CD8-positive, alpha-beta memory T cell (primary cell): ENCODE results near the gene NARS2. TPM values are rescaled to one million over a fixed set of nuclear protein-coding genes. Genes with fewer than 3 reads are reported as not detected.
"Not testable (repeated sequence)": the region's sequence is repeated elsewhere in the genome, so short reads cannot be mapped to it uniquely, and the experiment has no call there.

Experiments used
- CTCF ChIA-PET: fragments of 350-600 bp; sonication (Branson Sonifier 250); formaldehyde crosslinking; loops from one replicate; lab custom pipeline; 2021; ENCODE audit warnings: antibody characterized with exemption; lab: Charles Lee
- POLR2A ChIA-PET: fragments of 350-600 bp; sonication (Branson Sonifier 250); formaldehyde crosslinking; loops from one replicate; lab custom pipeline; 2021; ENCODE audit warnings: antibody characterized with exemption; lab: Charles Lee
- DNase-seq, 5 donors: peaks; one replicate each; pipeline versions ENCODE4 v3.0.0 to v3.0.0-alpha.2; 2020 to 2022; ENCODE audit warnings: mixed read lengths in 1 of 5
- H3K27ac ChIP-seq: one replicate; pipeline ENCODE4 v1.7.0; 2013; ENCODE audit warnings: low read depth, mild to moderate bottlenecking, low read length, moderate library complexity
- H3K27me3 ChIP-seq: 2 replicates; pipeline ENCODE4 v1.7.0; 2013; ENCODE audit warnings: low read length, mild to moderate bottlenecking; ENCODE audit not compliant: insufficient read depth, poor library complexity, severe bottlenecking
- H3K36me3 ChIP-seq: 2 replicates; pipeline ENCODE4 v1.7.0; 2013; ENCODE audit warnings: mild to moderate bottlenecking, low read length, moderate library complexity; ENCODE audit not compliant: insufficient read depth
- H3K4me1 ChIP-seq: 2 replicates; pipeline ENCODE4 v1.7.0; 2013; ENCODE audit warnings: mild to moderate bottlenecking, low read length, moderate library complexity; ENCODE audit not compliant: insufficient read depth
- H3K4me3 ChIP-seq: 2 replicates; pipeline ENCODE4 v1.7.0; 2013; ENCODE audit warnings: mild to moderate bottlenecking, low read length
- H3K9me3 ChIP-seq: 2 replicates; pipeline ENCODE4 v1.7.0; 2013; ENCODE audit warnings: mild to moderate bottlenecking, low read length
- H3K27ac Mint-ChIP-seq, 8 donors: one replicate each; pipeline ENCODE4 v1.8.0; 2020 to 2021; ENCODE audit warnings: mixed read lengths in 8 of 8, mild to moderate bottlenecking in 6 of 8, inconsistent platforms in 3 of 8, moderate library complexity in 3 of 8
- H3K27me3 Mint-ChIP-seq, 2 donors: one replicate each; pipeline ENCODE4 v1.8.0; 2020 to 2021; ENCODE audit warnings: mixed read lengths in 2 of 2, mild to moderate bottlenecking in 1 of 2, moderate library complexity in 1 of 2
- H3K36me3 Mint-ChIP-seq, 3 donors: one replicate each; pipeline ENCODE4 v1.8.0; 2020 to 2021; ENCODE audit warnings: mixed read lengths in 3 of 3, inconsistent platforms in 1 of 3, mild to moderate bottlenecking in 1 of 3
- H3K4me1 Mint-ChIP-seq, 3 donors: one replicate each; pipeline ENCODE4 v1.8.0; 2020 to 2021; ENCODE audit warnings: mixed read lengths in 3 of 3, inconsistent platforms in 1 of 3, mild to moderate bottlenecking in 1 of 3
- H3K4me3 Mint-ChIP-seq, 7 donors: one replicate each; pipeline ENCODE4 v1.8.0; 2020 to 2021; ENCODE audit warnings: mixed read lengths in 7 of 7, mild to moderate bottlenecking in 6 of 7, moderate library complexity in 4 of 7, inconsistent platforms in 2 of 7
- H3K9me3 Mint-ChIP-seq, 5 donors: one replicate each; pipeline ENCODE4 v1.8.0; 2020 to 2022; ENCODE audit warnings: mixed read lengths in 5 of 5, mild to moderate bottlenecking in 3 of 5, moderate library complexity in 2 of 5, inconsistent platforms in 1 of 5
- polyA plus RNA-seq: library from polyadenylated mRNA; unstranded; fragments of 300-500 nt; fragmentation: Illumina TruSeq; gene quantifications from one replicate; pipeline ENCODE4 v1.2.3, GENCODE V29; 2021
- total RNA-seq, 2 experiments: library from RNA; stranded (reverse); gene quantifications; one replicate each; pipeline ENCODE4 v1.2.3, GENCODE V29; 2021

The NARS2 gene
- total and polyA plus RNA-seq, 3 experiments from 2014 or later: 14.5 to 24.5 (median 23.9) TPM

GRCh38 chr11:78607696-78608095 lies 33.0 kb upstream of the NARS2 start:
- POLR2A ChIA-PET: no interaction called here
- CTCF ChIA-PET: no interaction called here
- no peaks in the 10 kb centered on the region for H3K9me3 ChIP-seq

GRCh38 chr11:78606667-78607066 lies 32.0 kb upstream of the NARS2 start:
- no peaks in the 10 kb centered on the region for H3K9me3 Mint-ChIP-seq

More at GRCh38 chr11:78607696-78608095, 33.0 kb upstream of the NARS2 start:
- Mint-ChIP-seq H3K36me3 (no peaks in the 10 kb centered on the region), H3K27ac (no peak overlapping the region), H3K9me3 (no peaks in the 10 kb centered on the region), H3K4me1 (no peaks in the 10 kb centered on the region), H3K27me3 (peaks cover 4 to 23% of the 10 kb centered on the region in 2 donors), H3K4me3 (no peak overlapping the region)
- Histone ChIP-seq H3K4me3 (no peak overlapping the region), H3K27me3 (peaks cover 3% of the 10 kb centered on the region), H3K4me1 (no peaks in the 10 kb centered on the region), H3K36me3 (no peaks in the 10 kb centered on the region), H3K27ac (no peak overlapping the region)
- no peak for DNase-seq

GRCh38 chr11:78605296-78605695 lies 30.6 kb upstream of the NARS2 start:
- POLR2A ChIA-PET: no interaction called here
- H3K36me3 Mint-ChIP-seq: no peaks in the 10 kb centered on the region
- Histone ChIP-seq H3K27ac (no peak overlapping the region), H3K36me3 (no peaks in the 10 kb centered on the region), H3K9me3 (no peaks in the 10 kb centered on the region), H3K4me3 (no peak overlapping the region), H3K27me3 (peaks cover 3% of the 10 kb centered on the region), H3K4me1 (no peaks in the 10 kb centered on the region)
- CTCF ChIA-PET: no interaction called here
- H3K4me1 Mint-ChIP-seq: no peaks in the 10 kb centered on the region
- peaks cover 9 to 44% of the 10 kb centered on the region in 2 donors for H3K27me3 Mint-ChIP-seq
- H3K27ac Mint-ChIP-seq: no peak overlapping the region
- H3K9me3 Mint-ChIP-seq: no peaks in the 10 kb centered on the region
- no peak overlapping the region for H3K4me3 Mint-ChIP-seq
- no peak for DNase-seq

More at GRCh38 chr11:78606667-78607066, 32.0 kb upstream of the NARS2 start:
- no peak overlapping the region for H3K4me3 Mint-ChIP-seq
- Histone ChIP-seq H3K36me3 (no peaks in the 10 kb centered on the region), H3K4me1 (no peaks in the 10 kb centered on the region), H3K4me3 (no peak overlapping the region), H3K27ac (no peak overlapping the region), H3K27me3 (peaks cover 3% of the 10 kb centered on the region), H3K9me3 (no peaks in the 10 kb centered on the region)
- H3K36me3 Mint-ChIP-seq: no peaks in the 10 kb centered on the region
- no peak overlapping the region for H3K27ac Mint-ChIP-seq
- CTCF ChIA-PET: no interaction called here
- POLR2A ChIA-PET: no interaction called here
- peaks cover 6 to 30% of the 10 kb centered on the region in 2 donors for H3K27me3 Mint-ChIP-seq
- H3K4me1 Mint-ChIP-seq: no peaks in the 10 kb centered on the region
- no peak for DNase-seq

- H3K36me3 Mint-ChIP-seq: no peaks in the 10 kb centered on the region
- CTCF ChIA-PET: no interaction called here
- H3K4me3 ChIP-seq: no peak overlapping the region
- H3K4me3 Mint-ChIP-seq: no peak overlapping the region
- no peaks in the 10 kb centered on the region for H3K4me1 ChIP-seq
- no peaks in the 10 kb centered on the region for H3K9me3 ChIP-seq
- no peaks in the 10 kb centered on the region for H3K9me3 Mint-ChIP-seq
- no peak overlapping the region for H3K27ac ChIP-seq
- no peaks in the 10 kb centered on the region for H3K36me3 ChIP-seq
- H3K27me3 ChIP-seq: peaks cover 3% of the 10 kb centered on the region
- POLR2A ChIA-PET: no interaction called here
- H3K27me3 Mint-ChIP-seq: peaks cover 22 to 52% of the 10 kb centered on the region in 2 donors
- no peaks in the 10 kb centered on the region for H3K4me1 Mint-ChIP-seq
- H3K27ac Mint-ChIP-seq: peak overlapping the region in 1 of 8 donors; percentile 9
- no peak for DNase-seq
Measured at GRCh38 chr11:78603792-78604191, 29.1 kb upstream of the NARS2 start.

GRCh38 chr11:78602771-78603170 lies 28.1 kb upstream of the NARS2 start:
- DNase-seq, H3K4me1 ChIP-seq, H3K4me1 Mint-ChIP-seq, POLR2A ChIA-PET, H3K9me3 ChIP-seq, H3K4me3 Mint-ChIP-seq, H3K27ac ChIP-seq, H3K36me3 Mint-ChIP-seq, H3K4me3 ChIP-seq, CTCF ChIA-PET, H3K27me3 ChIP-seq, H3K27ac Mint-ChIP-seq, H3K36me3 ChIP-seq, H3K9me3 Mint-ChIP-seq: not testable (repeated sequence)
- peaks cover 27 to 51% of the 10 kb centered on the region in 2 donors for H3K27me3 Mint-ChIP-seq

- H3K4me3 ChIP-seq, POLR2A ChIA-PET, H3K9me3 Mint-ChIP-seq, H3K4me1 ChIP-seq, DNase-seq, H3K27ac Mint-ChIP-seq, H3K27ac ChIP-seq, H3K36me3 Mint-ChIP-seq, CTCF ChIA-PET, H3K36me3 ChIP-seq, H3K9me3 ChIP-seq, H3K27me3 ChIP-seq, H3K4me1 Mint-ChIP-seq, H3K4me3 Mint-ChIP-seq: not testable (repeated sequence)
- H3K27me3 Mint-ChIP-seq: peaks cover 27 to 51% of the 10 kb centered on the region in 2 donors
Measured at GRCh38 chr11:78601066-78601465, 26.4 kb upstream of the NARS2 start.

GRCh38 chr11:78597579-78597978 lies 22.9 kb upstream of the NARS2 start:
- DNase-seq, H3K27me3 ChIP-seq, H3K27ac ChIP-seq, H3K27ac Mint-ChIP-seq, H3K36me3 Mint-ChIP-seq, H3K4me3 ChIP-seq, H3K4me1 ChIP-seq, H3K4me1 Mint-ChIP-seq, H3K36me3 ChIP-seq, POLR2A ChIA-PET, H3K4me3 Mint-ChIP-seq, H3K9me3 ChIP-seq, H3K9me3 Mint-ChIP-seq, CTCF ChIA-PET: not testable (repeated sequence)
- H3K27me3 Mint-ChIP-seq: peaks cover 23 to 31% of the 10 kb centered on the region in 2 donors

- no peak overlapping the region for H3K4me3 ChIP-seq
- no peaks in the 10 kb centered on the region for H3K4me1 ChIP-seq
- no peak overlapping the region for H3K4me3 Mint-ChIP-seq
- no peaks in the 10 kb centered on the region for H3K27me3 ChIP-seq
- no peaks in the 10 kb centered on the region for H3K36me3 ChIP-seq
- ChIA-PET CTCF (no interaction called here), POLR2A (no interaction called here)
- H3K4me1 Mint-ChIP-seq: no peaks in the 10 kb centered on the region
- H3K36me3 Mint-ChIP-seq: no peaks in the 10 kb centered on the region
- no peak overlapping the region for H3K27ac ChIP-seq
- H3K27me3 Mint-ChIP-seq: peaks cover 15 to 19% of the 10 kb centered on the region in 2 donors
- H3K27ac Mint-ChIP-seq: no peak overlapping the region
- H3K9me3 ChIP-seq: no peaks in the 10 kb centered on the region
- H3K9me3 Mint-ChIP-seq: peaks cover 0 to 3% (median 0%) of the 10 kb centered on the region in 5 donors
- no peak for DNase-seq
Measured at GRCh38 chr11:78595436-78596130, 20.9 kb upstream of the NARS2 start.
